Tibial artery (tissue), 4 donors: Measurements from ENCODE around the gene ALPK3.

ENCODE experiments used
- DNase-seq, 2 donors: peaks; one replicate each; pipeline ENCODE4 v3.0.0-alpha.2; 2019
- H3K27ac ChIP-seq, 2 donors: fragments of 200-600 bp; sonication (generic) in 1 of 2; 1 replicate in 1 of 2; 2 replicates in 1 of 2; pipeline ENCODE4 v1.5.1; 2018 to 2019; ENCODE audit warnings: mild to moderate bottlenecking in 1 of 2
- H3K27me3 ChIP-seq, 2 donors: fragments of 200-600 bp; sonication (generic) in 1 of 2; one replicate each; pipeline versions ENCODE4 v1.5.1 to v1.6.0; 2016 to 2019
- H3K36me3 ChIP-seq, 3 donors: fragments of 200-600 bp; sonication (generic) in 2 of 3; one replicate each; pipeline ENCODE4 v1.5.1; 2016 to 2019; ENCODE audit warnings: mild to moderate bottlenecking in 2 of 3
- H3K4me1 ChIP-seq, 4 donors: fragments of 200-600 bp; sonication (generic) in 2 of 4; 1 replicate in 3 of 4; 2 replicates in 1 of 4; pipeline ENCODE4 v1.5.1; 2016 to 2019
- H3K4me3 ChIP-seq, 2 donors: fragments of 200-600 bp; sonication (generic) in 1 of 2; 1 replicate in 1 of 2; 2 replicates in 1 of 2; pipeline ENCODE4 v1.5.1; 2018 to 2019; ENCODE audit warnings: mild to moderate bottlenecking in 2 of 2
- H3K9me3 ChIP-seq, 3 donors: fragments of 200-600 bp; sonication (generic) in 1 of 3; one replicate each; pipeline ENCODE4 v1.5.1; 2016 to 2019
- CTCF ChIP-seq, 2 experiments: fragments of 200-600 bp in 1 of 2; fragments of 450-650 bp in 1 of 2; IDR thresholded peaks; one replicate each; pipeline ENCODE4 v1.5.1; 2017 to 2019; ENCODE audit warnings: antibody characterized with exemption in 2 of 2, mild to moderate bottlenecking in 1 of 2, moderate library complexity in 1 of 2
- intact Hi-C: fragments of 100-400 bp; cut with DNase I; formaldehyde crosslinking; loops from one replicate; pipeline ENCODE4 v1.15.0; 2023; ENCODE audit warnings: low total_unique reads

ALPK3 gene

DNA sequence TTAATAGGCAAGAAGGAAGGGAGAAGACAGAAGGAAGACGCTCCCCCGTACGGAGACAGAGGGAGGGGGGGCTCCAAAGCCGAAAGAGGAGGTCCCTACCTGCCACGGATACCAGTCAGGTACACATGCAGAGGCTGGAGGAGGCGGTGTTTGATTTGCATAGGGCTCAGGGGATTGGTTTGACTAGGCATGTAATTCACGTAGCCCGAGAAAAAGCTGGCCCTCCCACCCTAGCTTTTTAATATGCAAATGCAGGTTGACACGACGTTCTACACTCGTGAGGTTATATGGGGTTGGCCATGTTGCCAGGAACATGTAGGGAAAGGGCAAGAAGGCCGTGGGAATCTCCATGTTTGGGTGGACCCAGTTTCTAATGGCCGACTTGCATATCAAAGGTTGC lies 39.0 kb upstream of the ALPK3 start:
- peaks cover 5 to 36% (median 14%) of the 10 kb centered on the region in 3 donors for H3K36me3 ChIP-seq
- intact Hi-C loops: no loop called here

DNA sequence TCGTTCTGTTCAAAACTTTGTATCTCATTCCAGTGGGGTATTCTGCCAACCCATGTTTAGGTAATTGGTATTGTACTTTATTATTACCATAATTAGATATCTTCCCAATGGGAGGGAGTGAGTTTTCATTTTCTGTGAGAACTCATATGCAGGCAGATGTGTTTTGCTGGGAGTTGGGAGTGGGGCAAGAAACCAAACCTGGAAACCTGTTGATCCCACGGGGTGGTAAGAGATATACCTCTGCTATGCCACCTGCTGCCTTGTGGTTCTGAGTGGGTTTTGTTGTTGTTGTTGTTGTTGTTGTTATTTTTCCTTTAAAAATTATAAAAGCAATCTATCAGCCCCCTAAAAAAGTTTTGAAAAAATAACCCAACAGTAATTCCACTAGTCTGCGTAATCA lies 36.7 kb upstream of the ALPK3 start:
- no peak for TF ChIP-seq CTCF (IDR thresholded peaks at IDR 0.05)
- H3K27me3 ChIP-seq: no peaks in the 10 kb centered on the region
- no peaks in the 10 kb centered on the region for H3K9me3 ChIP-seq
- H3K4me3 ChIP-seq: no peak overlapping the region
- no peak overlapping the region for H3K27ac ChIP-seq
- DNase-seq: no peak
- peaks cover 21 to 50% (median 35%) of the 10 kb centered on the region in 3 donors for H3K36me3 ChIP-seq
- peaks cover 0 to 37% (median 16%) of the 10 kb centered on the region in 4 donors for H3K4me1 ChIP-seq
- intact Hi-C loops: no loop called here

More for the DNA sequence above, 39.0 kb upstream of the ALPK3 start:
- no peak for DNase-seq
- peaks cover 0 to 31% (median 11%) of the 10 kb centered on the region in 4 donors for H3K4me1 ChIP-seq
- H3K27ac ChIP-seq: no peak overlapping the region
- H3K4me3 ChIP-seq: no peak overlapping the region
- no peaks in the 10 kb centered on the region for H3K9me3 ChIP-seq
- no peaks in the 10 kb centered on the region for H3K27me3 ChIP-seq
- no peak for TF ChIP-seq CTCF (IDR thresholded peaks at IDR 0.05)

- DNase-seq: no peak
- Histone ChIP-seq H3K36me3 (peaks cover 21 to 52% (median 35%) of the 10 kb centered on the region in 3 donors), H3K4me3 (no peak overlapping the region), H3K4me1 (peaks cover 0 to 42% (median 18%) of the 10 kb centered on the region in 4 donors), H3K9me3 (no peaks in the 10 kb centered on the region), H3K27me3 (no peaks in the 10 kb centered on the region), H3K27ac (no peak overlapping the region)
- intact Hi-C loops: no loop called here
- TF ChIP-seq CTCF (IDR thresholded peaks at IDR 0.05): no peak
Measured at GRCh38 chr15:84781495-84781894, 35.7 kb upstream of the ALPK3 start.

GRCh38 chr15:84782346-84782745 lies 34.8 kb upstream of the ALPK3 start:
- Histone ChIP-seq H3K9me3 (no peaks in the 10 kb centered on the region), H3K27ac (no peak overlapping the region), H3K27me3 (no peaks in the 10 kb centered on the region), H3K4me1 (peaks cover 0 to 41% (median 17%) of the 10 kb centered on the region in 4 donors), H3K36me3 (peaks cover 21 to 52% (median 35%) of the 10 kb centered on the region in 3 donors), H3K4me3 (no peak overlapping the region)
- no peak for DNase-seq
- intact Hi-C loops: no loop called here
- TF ChIP-seq CTCF (IDR thresholded peaks at IDR 0.05): no peak

- Histone ChIP-seq H3K4me3 (no peak overlapping the region), H3K4me1 (peaks cover 0 to 45% (median 23%) of the 10 kb centered on the region in 4 donors), H3K27me3 (no peaks in the 10 kb centered on the region), H3K9me3 (no peaks in the 10 kb centered on the region), H3K27ac (no peak overlapping the region), H3K36me3 (peaks cover 21 to 46% (median 28%) of the 10 kb centered on the region in 3 donors)
- TF ChIP-seq CTCF (IDR thresholded peaks at IDR 0.05): no peak
- intact Hi-C loops: no loop called here
- DNase-seq: no peak
Measured at GRCh38 chr15:84783493-84784251, 33.5 kb upstream of the ALPK3 start.
